Stimulated activated CD8-positive, alpha-beta memory T cell treated with anti-CD3 and anti-CD28 coated beads, Interleukin-4, amount 100 ng/mL, for 48 hours (primary cell): ENCODE data around the gene RARB.

ENCODE experiments used
- DNase-seq: peaks from one replicate; pipeline ENCODE4 v3.0.0-alpha.2; 2020

Gene RARB

GRCh38 chr3:25510797-25511196 lies 82.7 kb downstream of the RARB start:
- no peak for DNase-seq

GRCh38 chr3:25511972-25512721 lies 84.1 kb downstream of the RARB start:
- DNase-seq = no peak

- DNase-seq = no peak
These were observed 85.7 kb downstream of the RARB start for GRCh38 chr3:25513642-25514266.

GRCh38 chr3:25515171-25515570 lies 87.1 kb downstream of the RARB start:
- DNase-seq = no peak

DNA sequence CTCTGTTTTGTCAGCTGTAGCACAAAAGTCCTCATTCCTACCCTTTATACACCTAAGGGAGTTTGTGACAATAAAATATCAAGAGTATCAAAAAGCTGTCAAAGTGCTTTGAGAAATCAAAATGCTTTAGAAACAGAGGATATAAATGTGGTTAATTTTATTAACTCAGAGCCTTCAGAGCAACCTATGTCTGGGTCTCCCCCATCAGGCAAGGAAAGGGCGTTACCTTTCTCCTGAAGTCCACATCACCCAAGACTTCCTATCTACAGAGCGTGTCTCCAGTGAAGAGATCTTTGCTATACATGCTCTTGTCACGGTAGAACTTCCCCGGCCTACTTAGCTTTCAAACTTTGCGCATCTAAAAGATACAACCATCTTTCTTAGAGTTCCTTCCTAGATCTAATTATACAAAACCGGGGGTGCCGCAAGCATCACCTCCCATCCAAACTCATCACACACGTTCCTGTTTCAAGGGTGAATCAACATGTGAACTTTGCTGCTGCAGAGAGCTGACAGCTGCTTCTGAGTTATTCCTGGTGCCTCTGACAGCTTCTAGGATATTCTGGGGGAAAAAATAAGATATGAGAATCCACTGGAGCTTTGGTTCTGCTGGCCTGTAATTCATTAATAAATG lies 93.0 kb downstream of the RARB start:
- no peak for DNase-seq

- no peak for DNase-seq
These were observed 99.3 kb downstream of the RARB start for GRCh38 chr3:25527336-25527735.

DNA sequence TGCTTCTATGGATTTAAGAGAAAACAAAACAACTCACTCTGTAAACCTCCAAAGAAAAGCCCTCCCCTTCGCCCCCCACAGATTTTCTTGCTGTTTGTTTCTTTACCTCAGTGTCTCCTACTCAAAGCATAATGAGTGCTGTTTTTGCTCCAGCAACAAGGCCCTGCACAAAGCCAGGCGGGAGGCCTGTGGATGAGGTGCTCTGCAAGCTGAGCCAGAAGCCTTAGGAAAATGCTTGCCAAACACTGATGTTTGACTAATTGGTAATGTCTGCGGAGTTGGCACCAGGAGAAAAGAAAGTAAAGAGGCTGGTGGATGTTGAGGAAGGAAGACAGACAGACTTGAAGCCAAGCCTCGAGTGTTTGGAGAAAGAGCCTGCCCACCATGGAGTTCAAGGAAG lies 99.7 kb downstream of the RARB start:
- DNase-seq = no peak

DNA sequence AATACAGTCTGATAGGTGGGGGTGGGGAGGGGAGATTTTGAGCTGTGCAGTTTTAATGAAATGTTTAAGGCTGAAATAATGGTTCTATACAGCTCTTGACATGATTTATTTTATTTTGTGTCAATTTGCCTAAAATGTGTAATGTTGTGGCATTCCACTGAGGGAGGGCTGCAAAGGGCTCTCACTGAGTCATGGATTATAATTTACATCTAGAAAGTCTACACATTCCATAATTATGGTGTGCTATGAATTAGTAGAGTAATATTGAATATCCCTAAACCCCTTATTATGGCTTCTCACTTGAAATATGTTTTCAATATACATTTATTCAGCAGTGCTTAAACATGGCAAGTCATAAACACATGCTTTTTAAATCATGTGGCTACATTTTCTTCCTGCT lies 103.9 kb downstream of the RARB start:
- no peak for DNase-seq

DNA sequence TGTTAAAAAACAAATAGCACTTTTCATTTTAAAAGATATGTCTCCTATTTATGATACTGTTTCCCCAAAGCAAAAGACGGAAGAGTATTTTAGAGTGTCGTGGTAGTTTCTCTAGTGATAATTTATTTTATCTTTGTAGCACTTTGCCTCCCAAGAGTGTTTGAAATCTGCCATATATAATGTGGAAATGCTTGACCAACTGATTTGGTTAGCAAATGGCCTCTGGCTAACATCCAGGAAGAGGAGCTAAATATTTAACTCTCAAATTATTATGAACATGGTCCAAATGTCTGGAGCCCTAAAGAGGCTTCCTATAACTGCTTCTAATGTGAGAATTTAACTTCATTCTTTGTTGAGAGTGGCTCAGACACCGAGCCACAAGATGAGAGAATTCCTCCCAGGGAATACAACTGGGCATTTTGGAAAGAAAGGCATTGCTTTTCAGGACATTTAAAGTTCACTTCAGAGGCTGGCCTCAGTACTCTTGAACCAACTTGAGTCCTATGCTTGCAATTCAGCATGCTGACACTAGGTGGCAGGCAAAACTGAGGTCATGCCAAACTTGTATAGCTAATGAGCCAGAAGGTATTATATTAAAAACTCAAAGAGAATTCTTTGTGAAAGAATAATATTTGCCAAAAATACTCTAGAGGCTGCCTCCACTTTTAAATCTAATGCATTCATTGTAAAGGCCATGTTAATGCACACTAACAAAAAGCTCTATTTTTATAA lies 104.5 kb downstream of the RARB start:
- DNase-seq = peak; percentile 68

DNA sequence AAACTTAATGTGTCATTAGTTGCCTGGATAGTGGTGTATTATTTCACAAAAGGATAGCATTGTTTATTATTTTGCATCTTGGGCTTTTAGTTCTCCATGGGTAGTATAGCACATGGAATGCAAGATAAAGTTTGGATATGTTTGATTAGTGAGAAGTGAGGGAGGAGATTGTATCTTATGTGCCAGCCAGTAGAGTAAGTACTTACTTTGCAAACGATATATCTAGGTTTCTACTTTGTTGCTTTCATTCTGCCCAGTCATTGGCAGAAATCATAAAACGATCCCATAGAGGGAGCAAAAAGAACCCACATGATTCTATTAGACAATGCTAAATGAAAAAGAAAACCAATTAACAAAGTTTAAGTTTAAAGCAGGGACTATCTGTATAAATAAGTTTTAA lies 105.3 kb downstream of the RARB start:
- DNase-seq = no peak

GRCh38 chr3:25534007-25534406 lies 105.9 kb downstream of the RARB start:
- no peak for DNase-seq

DNA sequence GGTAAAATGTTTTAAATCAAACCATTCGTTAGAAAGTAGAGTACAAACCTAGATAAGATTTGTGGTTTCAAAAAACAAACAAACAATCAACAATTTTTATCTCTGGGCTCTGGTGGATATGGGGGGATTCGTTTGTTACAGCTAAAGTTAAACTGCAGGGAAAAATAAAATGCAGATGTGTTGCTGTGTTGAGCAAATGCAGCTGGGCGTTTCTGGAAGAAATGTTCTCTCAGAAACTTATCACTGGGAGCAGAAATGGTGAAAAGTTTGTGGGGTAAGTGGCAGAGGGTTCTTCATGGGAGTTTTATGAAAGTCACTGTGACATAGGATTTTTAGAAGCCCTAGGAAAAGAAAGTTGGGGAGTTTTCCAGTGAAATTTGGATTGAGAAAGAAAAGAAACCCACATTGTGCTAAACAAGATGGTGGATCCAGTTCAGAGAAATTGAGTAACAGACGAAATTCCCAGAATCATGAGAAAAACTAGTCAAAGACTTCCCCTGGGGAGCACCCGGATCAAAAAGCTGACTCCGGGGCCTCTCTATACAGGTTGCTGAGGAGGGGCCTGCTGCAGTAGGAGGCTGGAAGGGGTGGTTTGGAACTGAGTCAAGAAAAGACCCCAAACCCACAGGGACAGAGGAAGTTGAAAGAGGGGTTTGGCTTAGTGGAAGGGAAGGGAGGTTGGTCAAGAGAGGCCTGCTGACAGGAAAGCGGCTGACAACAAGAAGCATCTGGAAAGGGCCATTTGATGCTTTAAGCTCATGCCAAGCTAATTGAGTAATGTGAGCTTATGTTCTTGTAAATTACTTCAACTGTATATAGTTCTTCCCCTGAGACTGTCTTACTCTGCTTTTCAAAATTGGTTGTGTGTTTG lies 108.7 kb downstream of the RARB start:
- no peak for DNase-seq

DNA sequence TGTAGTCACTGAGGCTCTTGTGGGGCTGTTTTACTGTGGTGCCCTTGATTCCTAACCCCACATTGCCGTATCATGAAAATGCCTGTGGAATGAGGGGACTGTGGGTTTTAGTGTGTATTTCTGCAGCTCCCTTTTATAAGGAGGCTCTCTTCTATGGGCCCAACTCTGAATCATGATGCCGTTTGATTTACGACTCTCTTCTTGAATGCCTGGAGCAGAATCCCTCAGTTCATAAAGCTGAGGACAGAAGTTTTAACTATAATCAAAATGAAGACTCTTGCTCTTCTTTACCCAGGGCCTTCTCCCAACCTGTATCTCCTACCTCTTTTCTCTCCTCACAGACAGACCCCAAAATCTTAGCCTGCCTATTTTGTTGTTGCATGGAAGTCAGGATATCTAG lies 109.5 kb downstream of the RARB start:
- no peak for DNase-seq

GRCh38 chr3:25540273-25540672 lies 112.2 kb downstream of the RARB start:
- no peak for DNase-seq

- no peak for DNase-seq
These were observed 114.5 kb downstream of the RARB start for GRCh38 chr3:25542492-25543039.

DNA sequence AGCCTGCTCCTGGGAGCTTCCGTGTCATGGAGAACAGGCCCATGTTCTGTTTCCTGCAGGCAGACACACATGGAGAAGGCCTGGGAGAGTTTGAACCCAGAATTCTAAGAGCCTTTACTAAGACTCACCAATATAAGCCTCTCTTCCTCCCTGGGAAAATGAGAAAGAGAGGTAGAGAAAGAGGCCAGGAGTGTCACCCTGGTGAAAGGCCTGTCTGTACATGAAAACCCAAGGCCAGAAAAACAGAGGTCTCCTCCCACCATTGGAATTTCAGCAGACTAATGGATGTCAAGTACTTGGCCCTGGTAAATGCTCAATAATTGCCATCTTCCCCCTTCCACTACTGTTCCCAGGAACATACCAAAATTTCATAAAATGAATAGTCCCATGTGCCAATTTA lies 119.0 kb downstream of the RARB start:
- no peak for DNase-seq

DNA sequence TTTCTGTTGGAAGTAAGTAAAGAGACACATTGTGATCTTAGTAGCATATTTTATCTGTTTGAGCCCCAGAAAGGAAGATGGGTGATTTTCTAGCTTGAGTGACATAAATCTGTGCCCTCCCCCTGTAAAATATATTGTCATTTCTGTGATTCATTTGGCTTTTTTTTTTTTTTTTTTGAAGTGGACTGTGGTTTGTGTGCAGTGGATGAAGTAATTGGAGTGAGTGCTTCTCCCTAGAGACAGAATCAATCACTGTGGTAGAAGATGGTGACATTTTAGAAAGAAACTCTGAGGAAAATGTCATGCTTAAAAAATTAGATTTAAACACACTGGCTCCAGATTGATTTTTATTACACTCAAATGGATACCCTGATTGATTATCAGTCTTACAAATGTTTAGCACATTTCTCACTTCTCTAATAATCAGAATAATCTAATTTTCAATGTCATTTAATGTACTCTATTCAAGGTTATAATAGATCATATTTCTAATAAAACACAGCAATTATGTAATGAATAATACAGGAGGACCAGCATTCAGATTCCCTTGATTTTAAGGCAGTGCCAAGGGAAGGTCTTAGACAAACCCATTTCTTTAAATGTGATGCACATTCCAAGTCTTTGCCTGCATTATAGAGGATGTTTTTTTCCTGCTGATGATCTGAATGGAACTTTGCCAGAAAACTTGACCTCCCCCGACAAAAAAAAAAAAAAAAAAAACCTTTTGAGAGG lies 120.0 kb downstream of the RARB start:
- DNase-seq = no peak

DNA sequence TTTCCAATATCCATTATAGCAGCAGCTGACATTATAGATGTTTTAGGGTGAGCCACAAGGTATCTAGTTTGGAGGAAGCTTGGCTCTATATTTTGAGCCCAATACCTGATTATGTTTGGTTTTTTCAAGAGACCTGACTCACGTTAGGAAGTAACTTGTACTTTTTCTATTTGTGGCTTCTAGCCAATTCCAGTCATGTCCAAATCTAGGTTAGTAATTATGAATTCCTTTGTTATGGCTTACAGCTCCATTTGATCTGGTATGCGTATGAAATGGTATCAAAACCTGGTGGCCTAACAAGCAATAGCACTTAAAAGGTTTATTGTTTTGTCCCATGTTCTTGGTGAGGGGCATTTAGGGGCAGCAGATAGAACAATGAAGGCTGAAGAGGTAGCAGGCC lies 120.8 kb downstream of the RARB start:
- DNase-seq = no peak

GRCh38 chr3:25552251-25552650 lies 124.2 kb downstream of the RARB start:
- no peak for DNase-seq

GRCh38 chr3:25554376-25554775 lies 126.3 kb downstream of the RARB start:
- no peak for DNase-seq

DNA sequence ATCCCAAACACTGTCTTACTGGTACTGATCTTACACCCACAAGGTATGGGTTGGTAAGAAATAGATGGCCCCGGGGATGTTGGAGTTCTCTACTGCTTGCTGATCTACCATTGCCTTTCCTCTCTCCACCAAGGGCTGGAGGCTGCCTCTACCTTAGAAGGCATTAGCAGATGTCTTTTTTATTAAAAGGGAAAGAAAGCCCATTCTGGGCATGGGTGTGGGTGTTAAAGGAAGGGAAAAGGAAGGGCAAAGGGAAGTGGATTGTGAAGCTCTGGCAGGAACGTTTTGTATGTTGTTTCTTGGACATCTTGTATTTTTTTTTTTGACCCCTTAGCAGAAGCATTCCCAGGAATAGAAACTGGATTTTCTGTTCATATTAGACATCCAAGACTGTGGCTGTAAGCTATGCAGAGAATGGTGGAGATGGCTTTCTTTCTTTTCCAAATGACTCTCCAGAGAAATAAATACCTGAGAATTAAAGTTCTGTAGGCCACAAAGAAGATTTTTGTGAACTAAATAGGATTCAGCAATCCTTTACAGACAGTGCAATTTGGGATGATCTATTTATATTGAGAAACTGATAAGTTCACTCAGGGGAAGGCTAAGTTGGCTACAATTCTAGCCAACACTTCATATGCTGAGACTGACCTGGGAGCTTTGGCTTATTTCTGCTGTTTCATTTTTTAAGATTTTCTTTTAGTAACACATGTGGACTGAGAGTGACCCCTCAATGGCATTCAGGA lies 127.8 kb downstream of the RARB start:
- no peak for DNase-seq
